CD1c-positive myeloid dendritic cell (primary cell): ENCODE data around the gene MAFF.
"Not testable (repeated sequence)": the region's sequence is repeated elsewhere in the genome, so short reads cannot be mapped to it uniquely, and the experiment has no call there.

Experiments used
- DNase-seq: peaks from one replicate; pipeline ENCODE4 v3.0.0-alpha.2; 2016; ENCODE audit errors: extremely low spot score

The MAFF gene

GRCh38 chr22:38201711-38202436 is at the start of gene MAFF:
Gene MAFF, plus strand, starts transcription at chr22:38201994. Its CDS starts 11,860 bp downstream, at chr22:38213854.
- DNase-seq = peak; percentile 98

GRCh38 chr22:38153821-38154562 is 47.8 kb upstream of the MAFF start:
- no peak for DNase-seq

- not testable (repeated sequence) for DNase-seq
Measured at GRCh38 chr22:38154563-38154915, 47.3 kb upstream of the MAFF start.

- DNase-seq = no peak
Measured at GRCh38 chr22:38155703-38156102, 46.1 kb upstream of the MAFF start.

- no peak for DNase-seq
Measured at GRCh38 chr22:38162881-38163843, 38.6 kb upstream of the MAFF start.

- DNase-seq = no peak
Measured at GRCh38 chr22:38163844-38164550, 37.8 kb upstream of the MAFF start.

- DNase-seq = no peak
Measured at GRCh38 chr22:38164551-38164918, 37.3 kb upstream of the MAFF start.

GRCh38 chr22:38165922-38166593 is 35.7 kb upstream of the MAFF start:
- no peak for DNase-seq

GRCh38 chr22:38167988-38168407 is 33.8 kb upstream of the MAFF start:
- no peak for DNase-seq

- no peak for DNase-seq
Measured at GRCh38 chr22:38169116-38169515, 32.7 kb upstream of the MAFF start.

- DNase-seq = no peak
Measured at GRCh38 chr22:38170469-38170868, 31.3 kb upstream of the MAFF start.

- DNase-seq = no peak
Measured at GRCh38 chr22:38171927-38172831, 29.6 kb upstream of the MAFF start.

- peak; percentile 59 for DNase-seq
Measured at GRCh38 chr22:38172832-38173640, 28.8 kb upstream of the MAFF start.

- no peak for DNase-seq
Measured at GRCh38 chr22:38173641-38173906, 28.2 kb upstream of the MAFF start.

- no peak for DNase-seq
Measured at GRCh38 chr22:38174626-38175025, 27.2 kb upstream of the MAFF start.

- no peak for DNase-seq
Measured at GRCh38 chr22:38175206-38176118, 26.3 kb upstream of the MAFF start.

- DNase-seq = peak; percentile 93
Measured at GRCh38 chr22:38176170-38176741, 25.5 kb upstream of the MAFF start.

- no peak for DNase-seq
Measured at GRCh38 chr22:38177044-38177443, 24.8 kb upstream of the MAFF start.
